Nephron progenitor cell (in vitro differentiated cells): ENCODE results near the gene SGCG.

Experiments
- DNase-seq: peaks from one replicate; pipeline ENCODE4 v3.0.0; 2021
- H3K27ac Mint-ChIP-seq: 2 replicates; pipeline ENCODE4 v1.8.0; 2021; ENCODE audit warnings: mild to moderate bottlenecking, moderate library complexity, mixed read lengths
- H3K27me3 Mint-ChIP-seq: 2 replicates; pipeline ENCODE4 v1.8.0; 2021; ENCODE audit warnings: mild to moderate bottlenecking, low read depth, mixed read lengths; ENCODE audit not compliant: poor library complexity
- H3K36me3 Mint-ChIP-seq: 2 replicates; pipeline ENCODE4 v1.8.0; 2021; ENCODE audit warnings: low read depth, mixed read lengths
- H3K4me1 Mint-ChIP-seq: 2 replicates; pipeline ENCODE4 v1.8.0; 2021; ENCODE audit warnings: mixed read lengths
- H3K4me3 Mint-ChIP-seq: 2 replicates; pipeline ENCODE4 v1.8.0; 2021; ENCODE audit warnings: mild to moderate bottlenecking, moderate library complexity, mixed read lengths
- H3K9me3 Mint-ChIP-seq: 2 replicates; pipeline ENCODE4 v1.8.0; 2021; ENCODE audit warnings: mild to moderate bottlenecking, moderate library complexity, mixed read lengths
- CTCF ChIP-seq: fragments of 200-600 bp; sonication (generic); IDR thresholded peaks from 2 replicates; pipeline ENCODE4 v1.5.0; 2021; ENCODE audit warnings: antibody characterized with exemption

The SGCG gene

GRCh38 chr13:23339225-23339624, 158.4 kb downstream of the SGCG start:
- H3K4me3 Mint-ChIP-seq, result no peak overlapping the region
- H3K9me3 Mint-ChIP-seq, result peaks cover 97% of the 10 kb centered on the region
- H3K27me3 Mint-ChIP-seq, result peaks cover 4% of the 10 kb centered on the region
- H3K36me3 Mint-ChIP-seq, result peaks cover 100% of the 10 kb centered on the region
- no peak for TF ChIP-seq CTCF
- DNase-seq, result no peak
- no peak overlapping the region for H3K27ac Mint-ChIP-seq
- H3K4me1 Mint-ChIP-seq, result no peaks in the 10 kb centered on the region

- no peak for TF ChIP-seq CTCF
- no peak overlapping the region for H3K4me3 Mint-ChIP-seq
- peaks cover 100% of the 10 kb centered on the region for H3K36me3 Mint-ChIP-seq
- H3K27ac Mint-ChIP-seq, result peak overlapping the region; percentile 68
- DNase-seq, result no peak
- peaks cover 4% of the 10 kb centered on the region for H3K27me3 Mint-ChIP-seq
- H3K4me1 Mint-ChIP-seq, result peaks cover 8% of the 10 kb centered on the region
- H3K9me3 Mint-ChIP-seq, result peaks cover 56% of the 10 kb centered on the region
Observed at GRCh38 chr13:23344931-23345595, 164.3 kb downstream of the SGCG start.

GRCh38 chr13:23347601-23348000, 166.8 kb downstream of the SGCG start:
- H3K4me1 Mint-ChIP-seq, result peaks cover 8% of the 10 kb centered on the region
- DNase-seq, result no peak
- peaks cover 100% of the 10 kb centered on the region for H3K36me3 Mint-ChIP-seq
- H3K27me3 Mint-ChIP-seq, result peaks cover 4% of the 10 kb centered on the region
- TF ChIP-seq CTCF, result no peak
- H3K9me3 Mint-ChIP-seq, result peaks cover 34% of the 10 kb centered on the region
- H3K4me3 Mint-ChIP-seq, result no peak overlapping the region
- H3K27ac Mint-ChIP-seq, result no peak overlapping the region

GRCh38 chr13:23348262-23349127, 167.7 kb downstream of the SGCG start:
- H3K4me1 Mint-ChIP-seq, result peaks cover 8% of the 10 kb centered on the region
- H3K9me3 Mint-ChIP-seq, result peaks cover 25% of the 10 kb centered on the region
- H3K27me3 Mint-ChIP-seq, result no peaks in the 10 kb centered on the region
- DNase-seq, result no peak
- H3K4me3 Mint-ChIP-seq, result no peak overlapping the region
- TF ChIP-seq CTCF, result no peak
- H3K36me3 Mint-ChIP-seq, result peaks cover 100% of the 10 kb centered on the region
- no peak overlapping the region for H3K27ac Mint-ChIP-seq

GRCh38 chr13:23349161-23349897, 168.6 kb downstream of the SGCG start:
- Mint-ChIP-seq H3K4me3 (no peak overlapping the region), H3K4me1 (peaks cover 8% of the 10 kb centered on the region), H3K27me3 (no peaks in the 10 kb centered on the region), H3K9me3 (peaks cover 16% of the 10 kb centered on the region), H3K36me3 (peaks cover 99% of the 10 kb centered on the region), H3K27ac (no peak overlapping the region)
- TF ChIP-seq CTCF, result no peak
- DNase-seq, result no peak
